CD4-positive, alpha-beta T cell treated with Interferon gamma for 1 hour (primary cell): ENCODE measurements around the gene SMYD4.
"Not testable (repeated sequence)": the region's sequence is repeated elsewhere in the genome, so short reads cannot be mapped to it uniquely, and the experiment has no call there.

Source experiments
- DNase-seq: peaks from one replicate; pipeline ENCODE4 v3.0.0-alpha.2; 2020

The SMYD4 gene

DNA sequence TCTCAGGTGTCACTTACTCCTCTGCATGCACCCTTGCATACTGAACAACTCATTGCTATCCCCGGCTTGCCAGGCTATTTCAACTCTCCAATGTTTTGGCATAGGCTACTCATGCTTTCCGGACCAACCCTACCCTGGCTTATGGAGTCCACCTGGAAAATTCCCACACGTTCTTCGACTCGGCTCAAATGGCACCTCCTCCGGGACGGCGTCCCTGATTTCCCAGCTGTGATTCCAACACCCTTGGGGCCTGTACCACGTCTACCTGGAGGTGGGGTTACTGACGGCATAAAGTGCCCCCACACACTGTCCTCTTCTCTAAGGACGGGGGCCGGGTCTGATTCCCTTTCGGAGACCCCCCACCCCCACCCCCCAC, 498 bp downstream of the SMYD4 start:
- DNase-seq = no peak

- no peak for DNase-seq
These were observed 9.0 kb downstream of the SMYD4 start for GRCh38 chr17:1820528-1821252.

DNA sequence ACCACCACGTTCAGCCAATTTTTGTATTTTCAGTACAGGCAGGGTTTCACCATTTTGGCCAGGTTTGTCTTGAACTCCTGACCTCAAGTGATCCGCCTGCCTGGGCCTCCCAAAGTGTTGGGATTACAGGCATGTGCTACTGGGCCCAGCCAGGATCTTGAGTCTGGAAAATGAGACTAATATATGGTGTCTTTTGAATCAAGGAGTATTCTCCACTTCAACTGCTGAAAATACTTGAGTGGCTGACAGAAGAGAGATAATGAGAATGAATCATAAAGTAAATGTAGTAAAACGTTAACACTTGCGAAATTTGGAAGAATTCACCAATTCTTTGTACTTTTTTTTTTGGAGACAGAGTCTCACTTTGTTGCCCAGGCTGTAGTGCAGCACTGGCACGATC, 16.6 kb downstream of the SMYD4 start:
- no peak for DNase-seq

- no peak for DNase-seq
These were observed 19.1 kb downstream of the SMYD4 start for GRCh38 chr17:1810450-1811103.

- not testable (repeated sequence) for DNase-seq
These were observed 19.9 kb downstream of the SMYD4 start for GRCh38 chr17:1809815-1810214.

DNA sequence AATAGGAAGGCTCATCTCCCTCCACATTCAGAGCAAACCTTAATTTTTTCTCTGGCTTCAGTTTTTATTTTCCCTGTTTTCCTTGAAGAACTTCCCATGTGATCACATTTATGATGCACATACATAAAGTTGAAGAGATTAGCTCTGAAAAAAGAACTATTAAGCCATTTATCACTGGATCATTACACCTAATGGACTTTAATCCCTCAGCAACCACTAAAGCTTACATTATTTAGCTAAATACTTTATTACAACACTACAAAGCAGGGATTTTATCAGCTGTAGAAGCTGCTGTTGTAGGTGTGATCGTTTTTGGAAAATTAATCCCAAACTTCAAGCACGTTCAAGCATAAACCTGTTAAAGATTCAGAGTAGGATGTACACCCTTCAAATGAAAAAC, 21.1 kb downstream of the SMYD4 start:
- DNase-seq = no peak

GRCh38 chr17:1807890-1808289, 21.8 kb downstream of the SMYD4 start:
- no peak for DNase-seq

DNA sequence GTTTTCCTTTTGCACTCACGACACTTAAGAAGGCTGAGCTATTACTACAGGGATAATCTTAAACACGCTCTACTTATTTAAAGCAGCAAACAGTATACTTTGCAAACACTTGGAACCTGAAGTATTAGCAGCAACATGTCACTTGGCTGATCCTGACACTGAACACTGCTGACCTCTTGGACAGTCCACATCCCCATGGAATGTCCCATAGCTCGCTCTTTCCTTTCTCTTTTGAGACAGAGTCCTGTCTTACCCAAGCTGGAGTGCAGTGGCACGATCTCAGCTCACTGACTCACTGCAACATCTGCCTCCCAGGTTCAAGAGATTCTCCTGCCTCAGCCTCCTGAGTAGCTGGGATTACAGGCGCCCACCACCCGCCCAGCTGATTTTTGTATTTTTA, 26.4 kb downstream of the SMYD4 start:
- DNase-seq = no peak

DNA sequence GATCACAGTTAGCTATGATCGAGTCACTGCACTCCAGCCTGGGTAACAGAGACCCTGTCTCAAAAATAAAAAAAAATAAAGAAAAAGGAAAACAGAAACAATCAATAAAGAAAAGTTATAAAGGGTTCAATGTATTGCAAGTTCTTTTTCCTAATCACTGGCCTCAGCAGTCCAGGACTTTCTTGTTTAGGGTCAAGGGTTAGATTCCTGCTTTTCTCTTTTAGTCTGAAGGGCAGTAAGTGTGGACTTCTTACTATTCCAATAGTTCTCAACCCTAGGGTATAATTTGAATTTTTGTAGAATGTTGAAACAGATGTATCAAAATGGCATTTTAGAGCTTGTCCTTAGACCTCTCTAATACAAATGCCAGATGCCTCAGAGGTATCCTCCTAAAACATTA, 27.3 kb downstream of the SMYD4 start:
- no peak for DNase-seq

DNA sequence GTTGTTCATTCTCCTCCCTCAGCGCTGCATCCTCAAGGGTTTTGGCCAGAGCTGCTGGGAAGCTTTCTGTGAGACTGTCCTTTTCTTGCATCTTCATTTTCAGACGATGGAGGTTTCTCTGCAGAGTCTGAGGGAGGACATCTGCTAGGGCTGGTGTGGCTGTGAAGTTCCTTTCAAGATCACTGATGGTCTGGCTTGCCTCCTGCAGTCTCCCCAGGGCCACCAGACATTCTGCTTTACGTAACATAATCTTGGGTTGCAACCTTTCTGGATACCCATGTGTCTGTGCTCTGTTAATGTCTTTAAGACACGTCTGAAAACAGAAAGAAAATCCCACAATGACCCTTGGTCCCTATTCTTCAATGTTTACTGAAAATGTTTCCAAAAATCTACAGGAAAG, 29.0 kb downstream of the SMYD4 start:
- no peak for DNase-seq

GRCh38 chr17:1800240-1800639, 29.5 kb downstream of the SMYD4 start:
- DNase-seq = no peak

GRCh38 chr17:1797846-1798245, 31.9 kb downstream of the SMYD4 start:
- DNase-seq = not testable (repeated sequence)

DNA sequence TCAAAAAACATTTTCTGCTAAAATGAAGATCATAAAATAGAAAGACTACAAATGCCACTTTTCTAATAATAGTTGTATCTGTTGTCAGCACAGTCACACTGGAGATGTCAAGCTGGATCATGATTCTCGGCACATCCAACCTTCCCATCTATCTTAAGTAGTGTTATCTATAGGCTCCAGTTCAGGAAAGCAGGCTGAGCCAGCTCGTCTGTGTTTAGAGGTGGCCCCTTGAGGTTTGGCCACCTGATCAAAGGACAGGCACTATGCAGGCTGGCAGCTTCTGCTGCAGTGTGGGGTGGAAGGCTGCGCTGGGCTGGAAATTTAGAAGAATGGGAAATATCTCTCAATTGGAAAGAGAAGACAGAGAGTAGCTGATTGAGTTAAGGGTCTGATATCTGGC, 32.4 kb downstream of the SMYD4 start:
- DNase-seq = no peak

DNA sequence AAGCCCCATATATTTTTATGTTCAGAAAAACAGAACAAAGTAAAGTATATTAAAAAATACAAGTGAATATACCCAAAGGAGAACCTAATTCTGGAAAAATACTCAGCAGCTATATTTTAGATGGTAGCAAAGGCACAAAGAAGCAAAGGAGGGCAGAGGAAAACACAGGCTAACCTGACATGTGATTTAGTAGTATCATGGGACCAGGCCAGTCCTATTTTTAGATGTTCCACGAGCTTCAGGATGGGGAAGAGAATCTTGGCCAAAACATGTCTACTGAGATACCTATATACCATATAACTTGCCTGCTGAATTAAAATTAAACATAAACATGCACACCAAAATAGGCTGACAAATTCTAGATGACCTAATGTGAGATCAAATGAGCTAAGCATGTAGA, 32.9 kb downstream of the SMYD4 start:
- no peak for DNase-seq

GRCh38 chr17:1793447-1793806, 36.3 kb downstream of the SMYD4 start:
- no peak for DNase-seq

GRCh38 chr17:1792495-1793446, 36.9 kb downstream of the SMYD4 start:
- no peak for DNase-seq

GRCh38 chr17:1789936-1790335, 39.8 kb downstream of the SMYD4 start:
- no peak for DNase-seq

GRCh38 chr17:1787301-1787902, 42.3 kb downstream of the SMYD4 start:
- DNase-seq = no peak

GRCh38 chr17:1786708-1787107, 43.0 kb downstream of the SMYD4 start:
- no peak for DNase-seq

- no peak for DNase-seq
These were observed 43.8 kb downstream of the SMYD4 start for GRCh38 chr17:1785930-1786329.

- peak; percentile 76 for DNase-seq
These were observed 45.7 kb downstream of the SMYD4 start for GRCh38 chr17:1783834-1784611.

GRCh38 chr17:1783271-1783670, 46.4 kb downstream of the SMYD4 start:
- DNase-seq = no peak

DNA sequence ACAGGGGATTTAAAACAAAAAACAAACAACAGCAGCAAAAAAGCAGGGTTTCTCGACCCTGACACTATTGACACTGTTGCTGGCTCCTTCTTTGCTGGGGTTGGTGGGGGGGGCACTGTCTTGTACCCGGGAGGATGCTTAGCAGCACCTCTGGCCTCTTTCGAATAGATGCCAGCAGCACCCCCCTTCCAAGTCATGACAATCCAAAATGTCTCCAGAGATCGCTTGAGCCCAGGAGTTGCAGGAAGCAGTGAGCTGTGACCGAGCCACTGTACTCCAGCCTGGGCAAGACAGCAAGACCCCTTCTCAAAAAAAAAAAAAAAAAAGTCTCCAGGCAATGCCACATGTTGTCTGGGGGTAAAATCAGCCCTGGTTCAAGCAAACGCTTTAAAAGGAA, 47.5 kb downstream of the SMYD4 start:
- DNase-seq = no peak
